GM12874 (cell line): ENCODE measurements around the gene LOXL3.

Source experiments
- TF ChIP-seq, protein P1 (sequence below): IDR thresholded peaks from 2 replicates; pipeline ENCODE4 v1.5.1; 2011; ENCODE audit warnings: low read depth, mild to moderate bottlenecking, control low read depth, low read length, moderate library complexity; ENCODE audit not compliant: insufficient read depth

The LOXL3 gene

DNA sequence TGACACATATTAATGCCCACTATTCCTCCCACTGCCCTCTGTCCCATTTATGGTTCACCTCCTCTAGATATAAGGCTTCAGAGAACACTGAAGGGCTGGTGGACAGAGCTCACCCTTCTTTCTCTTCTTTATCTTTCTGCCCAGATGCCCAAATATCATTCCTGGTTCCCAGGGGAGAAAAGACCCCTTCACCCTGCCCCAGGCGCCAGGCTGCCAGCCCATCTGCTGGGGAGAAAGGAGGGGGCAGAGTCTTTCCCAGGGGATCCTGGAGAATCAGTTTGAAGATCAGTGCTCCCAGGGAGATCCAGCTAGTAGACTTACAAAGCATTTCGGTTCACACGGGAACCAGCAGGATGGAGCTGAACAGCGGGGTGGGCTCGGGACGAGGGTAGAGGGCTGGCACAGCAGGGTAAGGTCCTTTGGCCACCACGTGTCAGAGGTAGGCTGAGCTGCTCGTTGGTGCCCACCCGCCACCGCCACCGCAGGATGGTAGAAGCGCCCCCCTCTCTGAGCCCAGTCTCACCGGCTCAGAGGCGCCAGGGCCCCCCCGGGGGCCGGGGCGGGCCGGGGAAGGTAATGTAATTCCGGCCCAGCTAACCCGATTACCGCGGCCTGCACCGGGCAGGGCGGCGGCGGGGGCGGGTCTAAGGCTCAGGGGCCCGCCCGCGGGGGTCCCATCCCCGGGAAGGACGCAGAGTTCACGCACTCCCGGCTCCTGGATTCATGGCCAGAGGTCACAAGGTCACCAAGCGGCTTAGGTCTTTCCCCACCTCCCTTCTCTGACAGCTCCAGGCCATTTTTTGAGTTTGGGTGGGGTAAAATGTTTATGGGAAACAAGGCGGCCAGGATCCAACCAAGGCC, 40.8 kb downstream of the LOXL3 start:
- TF ChIP-seq, protein P1, sequence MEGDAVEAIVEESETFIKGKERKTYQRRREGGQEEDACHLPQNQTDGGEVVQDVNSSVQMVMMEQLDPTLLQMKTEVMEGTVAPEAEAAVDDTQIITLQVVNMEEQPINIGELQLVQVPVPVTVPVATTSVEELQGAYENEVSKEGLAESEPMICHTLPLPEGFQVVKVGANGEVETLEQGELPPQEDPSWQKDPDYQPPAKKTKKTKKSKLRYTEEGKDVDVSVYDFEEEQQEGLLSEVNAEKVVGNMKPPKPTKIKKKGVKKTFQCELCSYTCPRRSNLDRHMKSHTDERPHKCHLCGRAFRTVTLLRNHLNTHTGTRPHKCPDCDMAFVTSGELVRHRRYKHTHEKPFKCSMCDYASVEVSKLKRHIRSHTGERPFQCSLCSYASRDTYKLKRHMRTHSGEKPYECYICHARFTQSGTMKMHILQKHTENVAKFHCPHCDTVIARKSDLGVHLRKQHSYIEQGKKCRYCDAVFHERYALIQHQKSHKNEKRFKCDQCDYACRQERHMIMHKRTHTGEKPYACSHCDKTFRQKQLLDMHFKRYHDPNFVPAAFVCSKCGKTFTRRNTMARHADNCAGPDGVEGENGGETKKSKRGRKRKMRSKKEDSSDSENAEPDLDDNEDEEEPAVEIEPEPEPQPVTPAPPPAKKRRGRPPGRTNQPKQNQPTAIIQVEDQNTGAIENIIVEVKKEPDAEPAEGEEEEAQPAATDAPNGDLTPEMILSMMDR = no peak

DNA sequence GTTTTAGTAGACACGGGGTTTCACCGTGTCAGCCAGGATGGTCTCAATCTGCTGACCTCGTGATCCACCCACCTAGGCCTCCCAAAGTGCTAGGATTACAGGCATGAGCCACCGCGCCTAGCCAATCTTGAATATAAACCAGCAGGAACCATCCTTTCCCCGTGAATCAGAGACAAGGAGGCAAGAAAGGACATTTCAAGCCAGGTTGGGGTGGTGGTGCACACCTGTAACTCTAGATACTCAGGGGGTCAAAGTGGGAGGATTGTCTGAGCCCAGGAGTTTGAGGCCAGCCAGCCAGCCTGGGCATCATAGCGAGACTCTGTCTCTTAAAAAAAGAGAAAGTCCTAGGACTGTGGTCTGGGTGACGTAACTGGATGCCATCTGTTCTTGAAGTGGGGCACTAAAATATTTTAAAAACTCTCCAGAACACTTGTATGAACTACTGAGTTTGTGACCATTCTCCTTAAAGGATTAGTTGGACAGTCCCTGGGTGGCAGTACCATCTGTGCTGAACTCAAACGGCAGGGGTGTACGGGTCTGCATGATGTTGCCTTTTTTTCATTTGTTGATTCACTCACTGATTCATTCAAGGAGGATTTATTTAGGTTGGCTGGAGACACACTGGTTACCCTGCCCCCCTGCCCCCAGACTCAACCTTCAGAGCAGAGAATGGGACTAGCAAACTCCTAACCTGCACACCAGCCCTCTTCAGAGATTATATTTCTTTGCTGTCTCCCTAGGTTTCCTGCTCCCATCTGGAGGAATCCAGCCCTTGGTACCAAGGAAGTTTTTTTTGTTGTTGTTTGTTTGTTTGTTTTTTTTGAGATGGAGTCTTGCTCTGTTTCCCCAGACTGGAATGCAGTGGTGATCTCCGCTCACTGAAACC, 42.4 kb downstream of the LOXL3 start:
- TF ChIP-seq, protein P1 = no peak

DNA sequence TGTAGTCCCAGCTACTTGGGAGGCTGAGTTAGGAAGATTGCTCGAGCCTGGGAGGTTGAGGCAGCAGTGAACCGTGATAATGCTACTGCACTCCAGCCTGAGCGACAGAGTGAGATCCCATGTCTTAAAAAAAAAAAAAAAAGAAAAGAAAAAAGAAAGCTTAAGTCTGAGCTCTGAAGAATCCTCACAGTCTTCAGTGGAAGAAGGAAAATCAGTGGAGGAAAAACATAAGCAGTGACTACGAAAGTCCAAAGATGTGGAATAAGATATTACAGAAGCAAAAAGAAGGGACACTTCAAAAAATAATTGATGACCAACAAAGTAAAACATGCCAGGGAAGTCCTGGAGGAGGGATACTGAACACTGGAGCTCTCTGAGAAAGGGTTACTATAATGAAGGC, 43.5 kb downstream of the LOXL3 start:
- TF ChIP-seq, protein P1 = no peak

DNA sequence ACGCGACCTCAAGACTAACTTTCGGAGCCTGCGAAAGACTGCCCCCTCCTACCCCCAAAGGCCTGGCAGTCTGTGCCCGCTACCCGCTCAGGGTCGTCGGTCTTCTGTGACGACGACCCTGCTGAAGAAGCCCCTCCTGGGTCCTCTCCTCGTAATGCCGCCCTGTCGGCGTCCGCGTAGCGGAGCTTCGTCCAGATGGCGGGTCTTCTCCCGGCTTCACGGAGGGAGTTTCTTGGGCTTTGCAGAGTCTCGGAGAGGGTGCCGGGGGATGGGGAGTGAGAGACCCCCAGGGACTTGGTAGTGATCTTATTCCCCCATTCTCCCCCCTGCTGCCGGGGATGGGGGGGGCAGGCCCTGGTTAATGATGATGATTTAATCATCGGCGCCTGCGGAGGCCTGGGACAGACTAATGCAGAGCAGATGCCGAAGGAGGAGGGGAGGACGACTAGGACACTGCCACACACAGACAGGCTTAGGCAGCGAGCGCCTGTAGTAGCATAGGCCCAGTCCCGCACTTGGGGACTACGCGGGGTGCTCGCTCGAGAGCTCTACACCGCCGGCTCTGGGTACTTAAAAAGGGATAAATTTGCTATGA, 45.7 kb downstream of the LOXL3 start:
- TF ChIP-seq, protein P1 = no peak

DNA sequence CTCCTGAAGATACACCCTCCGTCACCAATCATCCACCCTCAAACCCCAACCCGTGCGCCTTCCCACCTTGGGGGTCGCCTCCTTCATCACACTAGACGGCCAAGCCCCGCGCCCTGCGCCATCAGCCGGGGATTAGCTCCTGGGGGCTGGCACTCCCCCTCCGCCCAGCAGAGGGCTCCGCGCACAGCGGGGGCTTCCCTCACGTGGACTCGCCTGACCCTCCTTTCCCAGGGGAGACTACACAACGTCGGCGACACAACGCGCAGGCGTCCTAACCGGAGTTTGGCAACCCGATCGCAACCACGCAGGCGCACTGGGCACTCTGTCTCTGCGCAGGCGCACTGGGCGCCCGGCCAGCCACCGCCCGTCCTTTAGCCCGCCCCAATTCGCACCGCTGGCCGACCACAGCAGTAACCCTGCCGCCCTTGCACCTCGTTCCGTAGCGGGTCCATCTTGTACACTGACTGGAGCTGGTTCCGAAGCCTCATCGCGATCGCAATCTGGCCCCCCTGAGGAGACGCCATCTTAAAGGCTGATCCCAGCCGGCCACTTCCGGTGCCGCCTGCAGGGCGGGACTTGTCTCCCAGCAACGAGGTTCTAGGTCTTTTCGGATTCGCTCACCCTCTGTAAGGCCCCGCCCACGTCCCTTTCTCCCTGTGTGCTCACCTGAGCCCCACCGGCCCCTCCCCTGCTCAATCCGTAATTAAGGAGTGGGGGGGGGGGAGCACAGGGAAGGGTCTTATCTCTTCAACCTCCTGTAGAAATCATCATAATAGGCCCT, 46.4 kb downstream of the LOXL3 start, which contains the start of gene PCGF1:
TSS of gene PCGF1 (minus strand) at position 551 of the 781 bp plus-strand sequence. CDS start at position 524, 27 bp downstream.
- TF ChIP-seq, protein P1 = peak; percentile 79

DNA sequence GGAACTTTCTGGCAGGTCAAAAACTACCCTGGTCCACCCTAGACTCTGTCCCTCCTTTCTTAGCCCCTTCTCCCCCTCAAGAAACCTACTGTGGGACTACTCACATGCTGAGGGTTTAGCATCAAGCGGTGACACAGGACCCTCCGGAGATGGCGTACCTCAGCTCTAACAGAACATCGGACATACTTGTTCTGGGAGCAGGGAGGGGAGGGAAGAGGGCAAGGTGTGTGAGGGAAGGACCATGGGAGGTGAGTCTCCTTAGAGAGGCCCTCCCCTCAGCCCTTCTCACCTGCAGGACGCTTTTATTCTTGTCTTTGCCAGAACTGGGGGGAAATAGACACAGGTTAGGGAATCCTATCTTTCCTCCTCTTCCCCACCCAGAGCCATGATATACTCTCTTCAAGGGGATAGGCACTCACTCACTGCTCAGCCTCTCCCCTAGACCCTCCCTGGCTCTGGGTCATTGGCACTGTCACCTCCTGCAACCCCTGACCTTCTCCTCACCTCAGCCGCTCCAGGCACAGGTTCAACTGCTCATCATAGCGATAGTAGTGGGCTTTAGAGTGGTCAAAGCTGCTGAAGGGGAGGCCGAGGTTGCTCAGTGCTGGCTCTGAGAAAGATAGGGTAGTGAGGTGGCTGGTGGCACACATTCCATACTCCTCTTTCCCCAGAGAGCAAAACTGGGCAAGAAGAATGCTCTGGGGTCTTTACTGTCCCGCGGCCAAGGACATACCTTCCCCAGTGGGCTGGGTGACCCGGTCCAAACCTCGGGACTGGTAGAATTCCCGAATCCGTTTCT, 48.1 kb downstream of the LOXL3 start:
- TF ChIP-seq, protein P1 = no peak
